ENCODE results near the gene ACAP3. TPM values are rescaled to one million over a fixed set of nuclear protein-coding genes. Genes with fewer than 3 reads are reported as not detected.

Gene ACAP3
- total and polyA plus RNA-seq, 4 donors = 58.7 to 265 (median 146) TPM

DNA sequence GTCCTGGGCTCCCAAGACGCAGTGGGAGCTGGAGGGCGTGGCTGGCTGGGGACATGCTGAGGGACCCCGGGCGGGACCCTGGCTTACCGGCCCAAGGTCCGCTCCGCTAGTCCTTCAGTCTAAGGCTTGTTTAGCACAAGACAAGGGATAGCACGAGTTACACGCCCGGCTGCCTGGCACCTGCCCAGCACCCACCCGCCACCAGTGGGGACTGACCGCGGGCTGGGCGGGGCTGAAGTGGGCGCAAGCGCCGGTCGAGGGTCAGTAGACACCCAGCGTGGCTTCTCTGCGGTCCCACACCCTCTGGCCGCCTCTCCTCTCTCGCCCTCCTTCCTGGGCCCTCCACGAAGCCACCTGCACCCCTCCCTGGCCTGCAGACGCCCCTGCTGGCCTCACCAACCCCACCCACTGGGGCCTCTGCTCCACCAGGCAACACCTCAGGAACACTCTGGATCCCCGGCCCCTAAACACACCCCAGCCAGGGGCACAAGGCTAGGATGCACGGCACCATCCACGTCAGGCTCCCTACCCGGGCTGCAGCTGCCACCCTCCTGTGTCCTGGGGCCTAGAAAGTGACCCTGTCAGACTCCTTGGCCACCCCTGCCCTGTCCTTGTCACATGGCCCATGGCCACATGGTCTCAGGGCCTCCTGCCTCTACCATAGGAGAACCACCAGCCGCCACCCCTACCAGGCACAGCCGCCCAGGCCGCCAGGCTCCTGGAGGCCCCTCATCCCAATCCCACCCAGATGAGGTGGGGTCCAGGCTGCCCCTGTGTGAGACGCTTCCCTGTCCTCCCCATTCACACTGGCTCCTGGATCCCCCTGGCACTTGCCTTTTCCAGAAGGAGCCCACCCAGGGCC, 29.4 kb upstream of the ACAP3 start:
- Histone ChIP-seq H3K27me3 (ENCODE audit: control insufficient read depth, insufficient read depth, low read length) (no peaks in the 10 kb centered on the region), H3K27ac (ENCODE audit: low read depth, low read length) (no peak overlapping the region), H3K4me1 (ENCODE audit: control insufficient read depth, insufficient read depth, low read length) (no peaks in the 10 kb centered on the region), H3K4me3 (ENCODE audit: low read depth, low read length) (no peak overlapping the region), H3K9me3 (ENCODE audit: control insufficient read depth, insufficient read depth, low read length) (no peaks in the 10 kb centered on the region), H3K36me3 (ENCODE audit: control insufficient read depth, insufficient read depth, low read length) (peaks cover 100% of the 10 kb centered on the region)
- WGBS (ENCODE audit: insufficient coverage) = 95% methylated on average over 31 of the region's 32 CpGs
- DNase-seq (ENCODE audit: low read depth in 4 of 6, low spot score in 6 of 6) = no peak

DNA sequence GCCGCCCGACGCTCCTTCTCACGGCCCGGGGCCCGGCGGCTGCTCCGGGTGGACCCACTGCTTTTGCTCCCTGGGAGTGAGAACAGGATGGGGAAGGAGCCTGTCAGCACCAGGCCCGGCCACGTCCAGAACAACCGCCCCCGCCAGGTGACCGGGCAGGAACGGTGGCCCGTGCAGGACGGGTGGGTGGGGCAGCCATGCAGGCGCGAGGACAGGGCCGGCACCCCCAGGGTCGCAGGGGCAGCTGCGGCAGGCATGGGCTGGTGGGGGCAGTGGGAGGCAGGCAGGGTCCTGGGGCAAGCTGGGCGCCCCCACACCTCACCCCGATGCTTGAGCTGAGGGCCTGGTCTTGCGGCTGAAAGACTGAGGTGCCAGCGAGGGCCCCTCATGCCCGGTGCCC, 28.7 kb upstream of the ACAP3 start:
- H3K27ac ChIP-seq (ENCODE audit: low read depth, low read length) = no peak overlapping the region
- H3K36me3 ChIP-seq (ENCODE audit: control insufficient read depth, insufficient read depth, low read length) = peaks cover 94% of the 10 kb centered on the region
- H3K4me3 ChIP-seq (ENCODE audit: low read depth, low read length) = no peak overlapping the region
- no peak for DNase-seq (ENCODE audit: low read depth in 4 of 6, low spot score in 6 of 6)
- H3K27me3 ChIP-seq (ENCODE audit: control insufficient read depth, insufficient read depth, low read length) = no peaks in the 10 kb centered on the region
- peaks cover 1% of the 10 kb centered on the region for H3K4me1 ChIP-seq (ENCODE audit: control insufficient read depth, insufficient read depth, low read length)
- no peaks in the 10 kb centered on the region for H3K9me3 ChIP-seq (ENCODE audit: control insufficient read depth, insufficient read depth, low read length)
- WGBS (ENCODE audit: insufficient coverage) = 89% methylated on average over 25 of the region's 26 CpGs

- H3K36me3 ChIP-seq (ENCODE audit: control insufficient read depth, insufficient read depth, low read length) = peaks cover 94% of the 10 kb centered on the region
- no peak for DNase-seq (ENCODE audit: low read depth in 4 of 6, low spot score in 6 of 6)
- no peaks in the 10 kb centered on the region for H3K27me3 ChIP-seq (ENCODE audit: control insufficient read depth, insufficient read depth, low read length)
- H3K4me1 ChIP-seq (ENCODE audit: control insufficient read depth, insufficient read depth, low read length) = peaks cover 7% of the 10 kb centered on the region
- 83% methylated on average over 18 of the region's 21 CpGs for WGBS (ENCODE audit: insufficient coverage)
- H3K27ac ChIP-seq (ENCODE audit: low read depth, low read length) = no peak overlapping the region
- H3K9me3 ChIP-seq (ENCODE audit: control insufficient read depth, insufficient read depth, low read length) = no peaks in the 10 kb centered on the region
- H3K4me3 ChIP-seq (ENCODE audit: low read depth, low read length) = no peak overlapping the region
Observed at GRCh38 chr1:1335792-1336248, 28.1 kb upstream of the ACAP3 start.

GRCh38 chr1:1335283-1335682, 27.6 kb upstream of the ACAP3 start:
- WGBS (ENCODE audit: insufficient coverage) = 67% methylated on average over 7 of the region's 16 CpGs
- Histone ChIP-seq H3K27me3 (ENCODE audit: control insufficient read depth, insufficient read depth, low read length) (no peaks in the 10 kb centered on the region), H3K27ac (ENCODE audit: low read depth, low read length) (no peak overlapping the region), H3K36me3 (ENCODE audit: control insufficient read depth, insufficient read depth, low read length) (peaks cover 94% of the 10 kb centered on the region), H3K4me3 (ENCODE audit: low read depth, low read length) (no peak overlapping the region), H3K4me1 (ENCODE audit: control insufficient read depth, insufficient read depth, low read length) (peaks cover 13% of the 10 kb centered on the region), H3K9me3 (ENCODE audit: control insufficient read depth, insufficient read depth, low read length) (no peaks in the 10 kb centered on the region)
- DNase-seq (ENCODE audit: low read depth in 4 of 6, low spot score in 6 of 6) = no peak

- Histone ChIP-seq H3K27ac (ENCODE audit: low read depth, low read length) (no peak overlapping the region), H3K9me3 (ENCODE audit: control insufficient read depth, insufficient read depth, low read length) (no peaks in the 10 kb centered on the region), H3K4me3 (ENCODE audit: low read depth, low read length) (no peak overlapping the region), H3K4me1 (ENCODE audit: control insufficient read depth, insufficient read depth, low read length) (peaks cover 13% of the 10 kb centered on the region), H3K36me3 (ENCODE audit: control insufficient read depth, insufficient read depth, low read length) (peaks cover 93% of the 10 kb centered on the region), H3K27me3 (ENCODE audit: control insufficient read depth, insufficient read depth, low read length) (no peaks in the 10 kb centered on the region)
- WGBS (ENCODE audit: insufficient coverage) = 52% methylated on average over 11 of the region's 11 CpGs
- DNase-seq (ENCODE audit: low read depth in 4 of 6, low spot score in 6 of 6) = no peak
Observed at GRCh38 chr1:1334835-1335234, 27.1 kb upstream of the ACAP3 start.

GRCh38 chr1:1333551-1334241, 26.0 kb upstream of the ACAP3 start:
- H3K36me3 ChIP-seq (ENCODE audit: control insufficient read depth, insufficient read depth, low read length) = peaks cover 93% of the 10 kb centered on the region
- H3K27me3 ChIP-seq (ENCODE audit: control insufficient read depth, insufficient read depth, low read length) = no peaks in the 10 kb centered on the region
- H3K4me3 ChIP-seq (ENCODE audit: low read depth, low read length) = no peak overlapping the region
- H3K4me1 ChIP-seq (ENCODE audit: control insufficient read depth, insufficient read depth, low read length) = peaks cover 13% of the 10 kb centered on the region
- H3K27ac ChIP-seq (ENCODE audit: low read depth, low read length) = no peak overlapping the region
- no peaks in the 10 kb centered on the region for H3K9me3 ChIP-seq (ENCODE audit: control insufficient read depth, insufficient read depth, low read length)
- WGBS (ENCODE audit: insufficient coverage) = 87% methylated on average over 36 of the region's 36 CpGs
- no peak for DNase-seq (ENCODE audit: low read depth in 4 of 6, low spot score in 6 of 6)

GRCh38 chr1:1332774-1333480, 25.2 kb upstream of the ACAP3 start:
- H3K4me1 ChIP-seq (ENCODE audit: control insufficient read depth, insufficient read depth, low read length) = peaks cover 13% of the 10 kb centered on the region
- H3K27ac ChIP-seq (ENCODE audit: low read depth, low read length) = no peak overlapping the region
- 92% methylated on average over 48 of the region's 48 CpGs for WGBS (ENCODE audit: insufficient coverage)
- H3K27me3 ChIP-seq (ENCODE audit: control insufficient read depth, insufficient read depth, low read length) = no peaks in the 10 kb centered on the region
- no peaks in the 10 kb centered on the region for H3K9me3 ChIP-seq (ENCODE audit: control insufficient read depth, insufficient read depth, low read length)
- H3K36me3 ChIP-seq (ENCODE audit: control insufficient read depth, insufficient read depth, low read length) = peaks cover 93% of the 10 kb centered on the region
- DNase-seq (ENCODE audit: low read depth in 4 of 6, low spot score in 6 of 6) = no peak
- no peak overlapping the region for H3K4me3 ChIP-seq (ENCODE audit: low read depth, low read length)

GRCh38 chr1:1332031-1332755, 24.5 kb upstream of the ACAP3 start:
- H3K4me1 ChIP-seq (ENCODE audit: control insufficient read depth, insufficient read depth, low read length) = peaks cover 13% of the 10 kb centered on the region
- H3K27me3 ChIP-seq (ENCODE audit: control insufficient read depth, insufficient read depth, low read length) = no peaks in the 10 kb centered on the region
- H3K4me3 ChIP-seq (ENCODE audit: low read depth, low read length) = no peak overlapping the region
- peaks cover 93% of the 10 kb centered on the region for H3K36me3 ChIP-seq (ENCODE audit: control insufficient read depth, insufficient read depth, low read length)
- no peaks in the 10 kb centered on the region for H3K9me3 ChIP-seq (ENCODE audit: control insufficient read depth, insufficient read depth, low read length)
- 83% methylated on average over 56 of the region's 57 CpGs for WGBS (ENCODE audit: insufficient coverage)
- no peak overlapping the region for H3K27ac ChIP-seq (ENCODE audit: low read depth, low read length)
- DNase-seq (ENCODE audit: low read depth in 4 of 6, low spot score in 6 of 6) = no peak

Data from spinal cord (tissue), 10 donors.